DMS153 (cell line): ENCODE results near the gene UNK.
"Not testable (repeated sequence)": the region's sequence is repeated elsewhere in the genome, so short reads cannot be mapped to it uniquely, and the experiment has no call there.

Experiments
- DNase-seq: peaks from one replicate; lab custom pipeline; 2025; lab: John Stamatoyannopoulos, UW

Gene UNK

DNA sequence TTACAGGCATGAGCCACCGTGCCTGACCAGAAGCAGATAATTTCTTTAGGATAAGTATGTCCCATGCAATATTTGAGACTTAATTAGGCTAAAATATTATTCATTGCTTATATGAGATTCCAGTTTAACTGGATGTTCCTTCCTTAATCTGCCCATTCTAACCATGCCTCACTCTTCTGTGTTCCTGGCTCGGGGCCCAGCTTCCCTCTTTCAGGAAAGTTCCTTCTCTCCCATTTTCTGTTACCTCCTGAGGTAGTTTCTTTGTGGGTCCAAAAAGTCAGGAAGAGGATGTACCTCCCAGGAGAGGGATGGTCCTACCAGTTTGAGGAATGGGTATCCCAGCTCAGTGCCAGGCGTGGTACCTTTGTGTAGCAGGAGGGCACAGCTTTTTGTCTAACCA, 23.3 kb downstream of the UNK start:
- no peak for DNase-seq

GRCh38 chr17:75808549-75808904, 23.9 kb downstream of the UNK start:
- DNase-seq: no peak

DNA sequence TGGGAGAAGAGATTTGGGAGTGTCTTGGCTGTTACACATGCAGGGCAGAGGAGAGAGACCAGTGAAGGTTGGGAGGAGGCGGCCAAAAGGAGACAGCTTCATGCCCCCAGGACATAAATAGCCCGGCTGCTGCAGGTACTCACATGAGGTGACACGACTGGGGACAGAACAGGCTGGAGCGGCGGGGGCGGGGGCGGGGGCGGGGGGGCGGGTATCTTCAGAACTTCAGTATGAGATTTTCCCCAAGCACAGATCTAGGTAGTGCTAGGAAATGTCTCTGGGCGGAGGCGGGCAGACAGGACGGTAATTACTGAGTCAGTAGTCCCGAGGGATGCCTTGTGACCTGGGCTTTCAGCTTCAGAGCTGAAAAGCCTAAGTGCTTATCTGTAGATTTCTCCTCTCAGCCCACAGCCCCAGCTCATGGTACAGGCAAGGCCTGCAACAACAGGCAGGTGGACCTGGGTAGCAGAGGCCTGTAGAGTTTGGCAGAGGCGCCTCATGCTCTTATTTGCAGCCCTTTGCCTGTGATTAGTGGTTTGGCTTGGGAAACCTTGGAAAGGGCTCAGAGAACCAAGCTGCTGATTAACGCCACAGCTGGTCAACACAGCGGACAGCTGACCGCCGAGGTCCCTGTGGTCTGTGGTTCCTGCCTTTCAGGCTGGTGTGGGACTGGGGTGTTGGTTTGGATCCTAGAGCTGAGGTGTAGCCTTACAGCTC, 24.5 kb downstream of the UNK start:
- DNase-seq: peak; percentile 23

GRCh38 chr17:75809631-75810111, 25.1 kb downstream of the UNK start:
- DNase-seq: no peak

GRCh38 chr17:75810216-75810615, 25.6 kb downstream of the UNK start:
- DNase-seq: no peak

DNA sequence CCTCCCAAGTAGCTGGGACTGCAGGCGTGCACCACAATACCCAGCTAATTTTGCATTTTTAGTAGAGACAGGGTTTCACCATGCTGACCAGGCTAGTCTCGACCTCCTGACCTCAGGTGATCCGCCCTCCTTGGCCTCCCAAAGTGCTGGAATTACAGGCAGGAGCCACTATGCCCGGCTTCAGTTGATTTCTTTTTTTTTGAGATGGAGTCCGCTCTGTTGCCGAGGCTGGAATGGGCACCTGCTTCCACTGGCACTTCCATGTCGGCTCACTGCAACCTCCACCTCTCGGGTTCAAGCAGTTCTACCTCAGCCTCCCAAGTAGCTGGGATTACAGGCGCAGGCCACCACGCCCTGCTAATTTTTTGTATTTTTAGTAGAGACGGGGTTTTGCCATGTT, 26.1 kb downstream of the UNK start:
- DNase-seq: not testable (repeated sequence)

DNA sequence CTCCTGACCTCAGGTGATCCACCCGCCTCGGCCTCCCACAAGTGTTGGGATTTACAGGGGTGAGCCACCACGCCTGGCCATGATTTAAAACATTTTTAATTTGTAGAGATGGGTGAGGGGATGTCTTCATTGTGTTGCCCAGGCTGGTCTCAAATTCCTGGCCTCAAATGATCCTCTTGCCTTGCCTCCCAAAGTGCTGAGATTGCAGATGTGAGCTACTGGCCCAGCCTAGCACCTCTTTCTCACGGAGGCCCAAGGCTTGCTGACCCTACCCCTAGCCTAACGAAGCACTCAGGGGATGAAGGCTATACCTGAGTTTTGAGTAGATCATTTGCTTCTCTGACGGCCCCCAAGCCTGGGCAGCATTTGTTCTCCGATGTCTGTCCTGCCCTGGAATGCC, 26.6 kb downstream of the UNK start:
- DNase-seq: no peak

DNA sequence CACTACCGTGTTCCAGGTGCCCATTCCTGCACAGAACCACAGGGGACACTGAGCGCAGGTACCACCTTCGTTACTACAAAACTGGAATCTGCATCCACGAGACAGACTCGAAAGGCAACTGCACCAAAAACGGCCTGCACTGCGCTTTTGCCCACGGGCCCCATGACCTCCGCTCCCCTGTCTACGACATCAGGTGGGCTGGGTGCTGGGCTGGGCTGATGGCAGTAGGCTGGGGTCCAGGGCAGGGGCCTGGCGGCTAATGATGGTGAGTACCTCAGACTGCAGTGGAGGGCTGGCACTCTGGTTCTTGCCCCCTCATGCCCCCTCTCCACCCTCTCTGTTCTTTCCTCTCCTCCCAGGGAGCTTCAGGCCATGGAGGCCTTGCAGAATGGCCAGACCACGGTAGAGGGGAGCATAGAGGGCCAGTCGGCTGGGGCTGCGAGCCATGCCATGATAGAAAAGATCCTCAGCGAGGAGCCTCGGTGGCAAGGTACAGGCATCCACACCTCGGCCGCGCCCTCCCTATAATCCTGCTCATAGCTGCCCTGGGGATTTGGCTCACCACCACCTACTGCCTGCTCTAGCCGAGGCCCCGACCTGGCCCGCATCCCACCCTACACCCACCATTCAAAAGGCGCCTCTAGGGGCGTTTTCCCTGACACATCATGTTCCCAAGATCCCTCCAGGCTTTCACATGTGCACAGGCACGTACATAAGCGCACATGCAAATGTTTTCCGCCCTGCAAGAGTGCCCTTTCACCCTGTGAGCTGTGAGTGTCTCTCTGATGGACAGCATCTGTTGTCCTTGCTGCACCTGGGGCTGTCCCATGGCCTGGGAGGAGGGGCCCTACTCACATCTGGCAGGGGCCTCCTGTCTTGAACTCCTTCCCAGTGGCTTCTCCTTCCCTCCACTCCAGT, 27.7 kb downstream of the UNK start:
- DNase-seq: no peak

DNA sequence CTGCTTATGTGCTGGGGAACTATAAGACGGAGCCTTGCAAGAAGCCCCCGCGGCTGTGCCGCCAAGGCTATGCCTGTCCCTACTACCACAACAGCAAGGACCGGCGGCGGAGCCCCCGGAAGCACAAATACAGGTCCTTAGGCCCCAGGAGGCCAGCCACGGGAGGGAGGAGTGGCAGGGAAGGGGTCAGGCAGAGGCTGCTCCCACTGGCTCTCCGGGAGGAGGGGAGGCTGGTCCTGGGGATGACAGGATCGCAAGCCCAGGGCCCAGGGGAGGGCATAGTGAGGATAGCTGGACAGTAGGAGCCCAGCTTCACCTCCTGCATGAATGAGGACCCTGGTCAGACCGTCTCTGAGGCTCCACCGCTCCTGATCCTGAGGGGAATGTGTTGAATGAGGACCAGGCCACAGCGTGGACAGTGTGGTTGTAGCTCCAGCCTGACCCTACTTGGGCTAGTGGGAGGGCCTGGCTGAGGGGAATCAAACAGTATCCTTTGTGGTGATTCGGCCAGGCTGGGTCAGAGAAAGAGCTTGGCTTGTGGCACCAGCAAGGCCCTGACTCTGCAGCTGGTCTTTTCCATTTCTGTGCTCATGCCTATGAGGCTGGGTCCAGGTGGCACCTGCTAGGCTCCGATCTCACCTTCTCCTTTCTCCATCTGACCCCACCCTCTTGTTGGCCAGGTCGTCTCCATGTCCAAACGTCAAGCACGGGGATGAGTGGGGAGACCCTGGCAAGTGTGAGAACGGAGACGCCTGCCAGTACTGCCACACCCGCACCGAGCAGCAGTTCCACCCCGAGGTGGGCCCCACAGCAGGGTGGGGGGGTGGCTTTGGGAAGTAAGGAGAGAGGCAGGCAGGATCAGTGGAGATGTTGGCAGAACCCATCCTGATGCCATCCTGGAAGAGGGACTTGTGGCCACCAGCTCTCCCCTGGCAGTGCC, 28.7 kb downstream of the UNK start:
- no peak for DNase-seq

- no peak for DNase-seq
Measured at GRCh38 chr17:75814021-75814395, 29.4 kb downstream of the UNK start.

DNA sequence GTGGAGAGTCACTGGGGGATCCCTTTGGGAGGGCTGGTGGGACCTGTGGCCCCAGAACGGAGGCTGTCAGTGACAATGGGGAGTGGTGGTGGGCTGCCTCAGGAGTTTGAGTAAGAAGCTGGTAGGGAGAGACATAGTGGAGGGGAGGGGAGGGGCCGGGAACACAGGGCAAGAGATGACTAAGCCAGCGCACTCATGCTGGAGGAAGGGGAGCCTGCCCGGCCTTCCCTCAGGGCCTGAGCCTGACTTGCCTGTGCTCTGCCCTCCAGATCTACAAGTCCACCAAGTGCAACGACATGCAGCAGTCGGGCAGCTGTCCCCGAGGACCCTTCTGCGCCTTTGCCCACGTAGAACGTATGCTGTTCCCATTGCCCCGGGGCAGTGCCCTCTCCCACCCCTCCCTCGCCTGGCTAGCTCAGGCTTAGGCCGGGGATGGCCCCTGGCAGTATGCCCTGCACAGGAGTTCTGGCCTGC, 30.3 kb downstream of the UNK start:
- DNase-seq: no peak

GRCh38 chr17:75815399-75815798, 30.8 kb downstream of the UNK start:
- DNase-seq: no peak

DNA sequence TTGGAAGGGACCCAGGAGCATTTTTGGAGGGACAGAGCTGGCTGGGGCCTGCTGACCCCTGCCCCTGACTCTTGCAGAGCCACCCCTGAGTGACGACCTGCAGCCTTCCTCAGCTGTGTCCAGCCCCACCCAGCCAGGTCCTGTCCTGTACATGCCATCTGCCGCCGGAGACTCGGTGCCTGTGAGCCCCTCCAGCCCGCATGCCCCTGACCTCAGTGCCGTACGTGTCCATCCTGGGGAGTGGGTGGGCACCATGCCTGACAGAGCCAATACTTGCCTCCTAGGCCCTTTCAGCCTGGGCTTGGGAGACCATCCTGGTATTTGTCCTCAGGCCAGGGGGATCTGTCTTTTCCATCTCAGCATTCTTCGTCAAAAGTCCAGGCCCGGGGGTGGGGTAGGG, 32.1 kb downstream of the UNK start:
- DNase-seq: no peak

- no peak for DNase-seq
Measured at GRCh38 chr17:75817571-75817970, 33.0 kb downstream of the UNK start.

DNA sequence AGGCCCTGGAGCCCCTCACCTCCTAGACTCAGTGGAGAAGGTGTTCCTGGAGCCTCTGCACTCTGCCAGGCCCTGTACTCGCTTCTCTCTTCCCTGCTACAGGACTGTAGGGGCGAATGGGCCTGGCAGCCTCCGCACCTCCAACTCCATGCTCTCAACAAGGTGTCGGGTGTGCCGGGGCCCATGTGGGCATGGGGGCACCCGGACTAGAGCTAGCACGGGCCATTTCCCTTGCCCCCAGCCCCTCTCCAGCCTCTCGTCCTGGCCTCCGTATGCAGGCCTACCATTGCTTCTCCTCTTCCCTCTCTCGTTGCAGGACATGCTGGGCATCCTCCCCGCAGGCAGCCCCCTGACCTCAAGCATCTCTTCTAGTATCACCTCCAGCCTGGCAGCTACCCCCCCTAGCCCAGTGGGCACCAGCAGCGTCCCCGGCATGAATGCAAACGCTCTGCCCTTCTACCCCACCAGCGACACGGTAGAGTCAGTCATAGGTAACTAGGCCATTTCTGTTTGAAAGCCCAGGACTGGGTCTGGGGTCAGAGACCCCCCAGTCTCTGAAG, 33.8 kb downstream of the UNK start:
- no peak for DNase-seq

- DNase-seq: no peak
Measured at GRCh38 chr17:75819116-75819515, 34.5 kb downstream of the UNK start.

GRCh38 chr17:75819678-75820077, 35.1 kb downstream of the UNK start:
- no peak for DNase-seq

GRCh38 chr17:75820094-75821080, 35.8 kb downstream of the UNK start:
- no peak for DNase-seq

DNA sequence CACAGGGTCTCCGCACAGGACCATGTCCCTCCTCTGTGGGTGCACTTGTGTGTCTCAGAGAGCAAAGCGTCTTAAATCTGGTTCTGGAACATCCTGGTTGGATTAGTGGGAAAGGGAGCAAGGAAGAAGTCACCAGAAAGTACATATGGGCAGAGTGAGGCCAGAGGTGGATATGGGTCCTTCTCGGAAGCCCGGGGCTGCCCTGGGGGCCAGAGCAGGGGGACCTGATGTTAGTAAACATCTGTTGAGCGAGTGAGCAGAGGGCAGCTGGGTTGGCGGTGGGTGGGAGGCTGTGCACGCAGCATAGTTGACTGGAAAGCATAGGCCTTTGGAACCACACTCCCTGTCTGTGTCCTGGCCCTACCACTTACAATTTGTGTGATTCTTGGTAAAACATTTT, 36.9 kb downstream of the UNK start:
- DNase-seq: no peak

DNA sequence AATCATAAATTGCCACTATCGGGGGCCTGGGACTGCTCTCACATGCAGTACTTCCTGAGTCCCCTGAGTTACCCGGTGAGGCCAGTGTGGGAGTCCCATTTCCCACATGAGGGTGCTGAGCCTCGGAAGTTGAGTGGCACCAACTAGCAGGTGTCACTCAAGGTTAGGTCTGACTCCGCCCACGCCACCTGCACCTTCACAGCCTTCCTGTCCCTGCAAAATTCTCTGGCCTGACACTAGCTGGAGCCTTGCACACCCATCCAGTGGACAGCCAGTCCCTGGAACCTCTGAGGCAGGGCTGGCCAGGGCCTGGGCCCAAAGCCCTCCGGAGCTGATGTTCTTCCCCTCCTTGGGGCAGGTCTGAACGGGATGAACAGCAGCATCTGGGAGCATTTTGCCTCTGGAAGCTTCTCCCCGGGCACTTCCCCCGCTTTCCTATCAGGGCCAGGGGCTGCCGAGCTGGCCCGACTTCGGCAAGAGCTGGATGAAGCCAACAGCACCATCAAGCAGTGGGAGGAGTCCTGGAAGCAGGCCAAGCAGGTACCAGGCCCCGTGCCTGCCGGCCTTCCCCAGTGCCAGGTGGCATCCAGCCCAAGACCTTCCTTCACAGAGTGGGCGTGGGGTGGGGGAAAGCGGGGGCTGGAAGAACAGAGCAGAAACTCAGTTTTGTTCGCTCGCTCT, 37.7 kb downstream of the UNK start:
- DNase-seq: peak; percentile 39
